GM10266 (cell line): Measurements from ENCODE around the gene SLC44A3.

Experiments used
- DNase-seq: peaks from one replicate; pipeline ENCODE4 v3.0.0; 2012; ENCODE audit errors: extremely low spot score
- TF ChIP-seq, protein P1 (sequence below): IDR thresholded peaks from 2 replicates; pipeline ENCODE4 v1.5.1; 2012; ENCODE audit warnings: mild to moderate bottlenecking, low read depth; ENCODE audit not compliant: control insufficient read depth, insufficient read depth; ENCODE audit errors: missing control alignments

SLC44A3 gene

DNA sequence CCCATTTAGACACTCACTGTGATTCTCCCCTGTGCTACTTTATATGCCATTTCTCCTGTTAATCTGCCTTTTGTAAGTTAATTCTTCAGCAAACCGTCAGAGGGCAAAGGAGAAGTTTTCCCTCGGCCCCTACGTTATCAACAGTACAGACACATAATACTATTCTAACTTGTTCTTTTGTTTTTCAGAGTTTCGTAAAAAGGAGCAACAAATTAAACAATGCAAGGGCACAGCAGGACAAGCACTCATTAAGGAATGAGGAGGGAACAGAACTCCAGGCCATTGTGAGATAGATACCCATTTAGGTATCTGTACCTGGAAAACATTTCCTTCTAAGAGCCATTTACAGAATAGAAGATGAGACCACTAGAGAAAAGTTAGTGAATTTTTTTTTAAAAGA is 74.5 kb downstream of the SLC44A3 start:
- TF ChIP-seq, protein P1, sequence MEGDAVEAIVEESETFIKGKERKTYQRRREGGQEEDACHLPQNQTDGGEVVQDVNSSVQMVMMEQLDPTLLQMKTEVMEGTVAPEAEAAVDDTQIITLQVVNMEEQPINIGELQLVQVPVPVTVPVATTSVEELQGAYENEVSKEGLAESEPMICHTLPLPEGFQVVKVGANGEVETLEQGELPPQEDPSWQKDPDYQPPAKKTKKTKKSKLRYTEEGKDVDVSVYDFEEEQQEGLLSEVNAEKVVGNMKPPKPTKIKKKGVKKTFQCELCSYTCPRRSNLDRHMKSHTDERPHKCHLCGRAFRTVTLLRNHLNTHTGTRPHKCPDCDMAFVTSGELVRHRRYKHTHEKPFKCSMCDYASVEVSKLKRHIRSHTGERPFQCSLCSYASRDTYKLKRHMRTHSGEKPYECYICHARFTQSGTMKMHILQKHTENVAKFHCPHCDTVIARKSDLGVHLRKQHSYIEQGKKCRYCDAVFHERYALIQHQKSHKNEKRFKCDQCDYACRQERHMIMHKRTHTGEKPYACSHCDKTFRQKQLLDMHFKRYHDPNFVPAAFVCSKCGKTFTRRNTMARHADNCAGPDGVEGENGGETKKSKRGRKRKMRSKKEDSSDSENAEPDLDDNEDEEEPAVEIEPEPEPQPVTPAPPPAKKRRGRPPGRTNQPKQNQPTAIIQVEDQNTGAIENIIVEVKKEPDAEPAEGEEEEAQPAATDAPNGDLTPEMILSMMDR, result no peak
- DNase-seq, result no peak

DNA sequence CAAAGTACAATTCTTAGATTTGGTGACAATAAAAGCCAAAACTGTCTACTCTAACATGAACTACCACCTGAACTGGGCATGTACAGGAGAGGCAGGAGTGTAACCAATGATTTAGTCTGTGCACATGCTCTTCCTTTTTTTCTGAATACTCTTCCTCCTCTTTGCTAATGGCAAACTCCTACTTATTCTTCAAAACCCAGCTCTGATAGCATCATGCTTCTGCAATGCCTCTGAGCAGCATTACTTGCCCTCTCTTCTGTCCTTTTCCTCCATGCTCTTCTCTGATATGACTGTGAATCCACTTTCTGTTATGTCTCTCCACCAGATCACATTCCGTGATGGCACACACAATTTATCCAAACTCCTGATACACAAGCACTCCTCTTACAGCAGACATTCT is 75.4 kb downstream of the SLC44A3 start:
- TF ChIP-seq, protein P1, result no peak
- DNase-seq, result no peak

DNA sequence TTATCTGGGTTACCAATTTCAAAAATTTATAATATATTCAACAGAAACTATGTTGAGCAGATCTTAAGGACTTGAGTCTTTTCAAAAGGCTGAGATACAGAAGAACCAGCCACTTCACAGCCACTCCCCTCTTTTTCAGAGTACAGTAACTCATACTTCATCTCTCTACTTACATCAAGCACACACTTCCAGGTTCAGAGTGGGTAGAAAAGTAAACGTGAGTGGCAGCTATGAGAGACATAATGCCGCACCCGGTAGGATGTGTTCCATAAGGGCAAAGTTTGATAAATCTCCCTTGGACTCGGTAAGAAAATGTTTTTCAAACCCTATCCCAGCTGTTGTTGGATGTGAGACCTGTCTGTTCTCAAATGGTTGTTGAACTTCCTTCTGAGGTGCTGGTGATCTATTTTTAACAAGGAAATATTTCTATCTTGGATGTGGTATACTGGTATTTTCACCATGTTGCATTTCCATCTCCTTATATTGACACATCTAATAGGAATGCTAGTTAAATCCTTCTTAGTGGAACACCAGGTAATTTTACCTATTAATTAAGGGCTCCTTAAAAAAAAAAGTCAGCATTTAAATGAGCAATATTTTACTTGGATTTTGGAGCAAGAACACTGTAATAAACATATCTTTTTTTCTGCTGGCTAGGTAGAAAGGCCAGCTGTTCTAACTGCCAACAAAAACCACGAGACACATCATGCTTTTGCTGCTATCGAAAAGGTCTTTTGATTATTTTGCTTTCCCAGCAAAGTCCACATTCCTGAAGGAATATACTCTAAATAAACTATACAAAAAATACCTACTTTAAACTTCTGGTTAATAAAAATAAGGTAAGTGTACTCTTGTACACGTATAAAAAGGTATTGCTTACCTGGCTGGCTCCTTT is 78.6 kb downstream of the SLC44A3 start:
- no peak for DNase-seq

DNA sequence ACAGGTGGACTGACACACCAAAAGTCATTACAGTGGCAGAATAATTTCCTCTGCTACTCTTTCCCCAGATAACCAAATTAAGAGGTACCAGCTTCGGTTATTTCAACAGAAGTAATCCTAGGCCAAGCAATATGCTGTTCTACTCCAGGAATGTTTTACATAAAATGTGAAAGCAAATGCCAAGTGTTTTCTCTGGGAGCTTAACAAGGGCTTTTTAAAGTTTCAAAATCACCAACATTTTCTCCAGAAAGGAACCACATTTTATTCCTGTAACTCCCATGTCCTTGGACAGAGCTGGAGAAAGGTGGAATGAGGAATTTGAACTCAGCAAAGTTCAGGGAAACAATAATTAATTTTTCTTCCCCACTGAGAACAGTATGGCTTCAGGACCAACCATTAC is 79.6 kb downstream of the SLC44A3 start:
- DNase-seq, result no peak
- TF ChIP-seq, protein P1, result no peak

More for the DNA sequence above, 78.6 kb downstream of the SLC44A3 start:
- TF ChIP-seq, protein P1, result no peak

DNA sequence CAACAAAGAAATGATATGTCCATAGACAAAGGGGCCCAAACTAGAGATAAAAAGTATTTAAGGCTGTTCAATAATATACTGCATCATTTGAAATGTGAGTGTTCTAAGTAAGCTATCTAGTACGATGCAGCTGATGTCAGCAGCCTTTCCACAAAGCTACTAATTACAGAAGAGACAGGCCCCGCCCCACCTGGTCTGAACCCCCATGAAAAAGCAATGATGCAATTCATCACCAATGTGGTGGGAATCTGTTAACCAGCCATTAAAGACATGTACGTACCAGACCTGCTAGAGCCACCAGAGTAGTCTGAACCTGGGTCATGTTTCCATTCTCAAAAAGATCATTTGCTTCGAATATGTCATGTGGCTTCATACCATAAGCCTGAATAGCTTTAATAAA is 81.7 kb downstream of the SLC44A3 start:
- TF ChIP-seq, protein P1, result no peak

DNA sequence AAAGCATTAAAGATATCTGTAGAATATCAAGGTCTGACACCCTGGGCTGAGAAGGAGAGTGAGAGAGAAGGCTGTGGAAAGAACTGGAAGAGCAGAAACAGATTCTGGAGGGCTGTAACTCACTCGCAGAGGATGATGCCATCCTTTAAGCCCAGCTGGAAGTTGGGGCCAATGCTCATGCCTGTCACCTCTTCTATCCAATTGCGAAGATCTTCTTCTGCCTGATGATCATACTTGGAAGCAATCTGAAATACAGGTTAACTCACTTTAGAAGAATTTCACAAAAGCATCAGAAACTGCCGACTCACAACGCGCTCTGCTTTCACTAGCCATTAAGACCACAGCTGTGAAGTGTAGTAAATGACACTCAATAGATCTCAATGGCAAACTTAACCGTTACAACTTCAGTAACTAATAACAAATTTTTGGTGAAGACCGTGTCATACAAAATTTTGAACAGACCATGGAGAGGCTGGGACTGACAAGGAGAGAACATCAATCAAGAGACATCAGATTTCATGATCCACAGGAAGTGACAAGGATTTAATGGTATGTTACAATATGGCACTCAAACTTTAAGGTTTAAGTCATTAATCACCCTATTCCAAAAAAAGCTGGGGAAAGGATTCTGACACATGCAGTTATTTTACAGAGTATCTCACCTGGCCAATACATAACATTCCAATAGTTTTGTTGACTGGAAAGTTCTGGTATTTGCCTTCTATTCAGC is 83.3 kb downstream of the SLC44A3 start:
- DNase-seq, result no peak
- TF ChIP-seq, protein P1, result no peak

More for the DNA sequence above, 81.7 kb downstream of the SLC44A3 start:
- DNase-seq, result no peak

DNA sequence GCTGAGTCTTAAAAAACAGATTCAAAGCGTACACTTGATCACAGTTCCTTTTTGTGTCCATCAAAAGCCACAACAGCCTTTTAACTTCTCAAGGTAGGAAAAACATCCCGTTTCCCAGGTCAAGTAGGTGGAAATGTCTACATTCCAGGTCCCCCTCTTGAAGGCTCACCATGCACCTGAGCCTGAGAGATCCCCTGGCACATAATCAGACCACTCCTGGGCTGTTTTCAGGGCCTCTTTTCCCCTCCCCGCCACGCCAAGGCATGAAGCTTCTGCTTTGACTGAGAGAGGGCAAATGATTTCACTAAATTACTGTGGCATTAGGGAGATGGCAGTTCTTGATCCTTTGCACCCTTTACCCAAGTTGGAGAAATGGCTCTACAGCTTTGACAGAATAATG is 85.0 kb downstream of the SLC44A3 start:
- TF ChIP-seq, protein P1, result no peak
- DNase-seq, result no peak
